MM.1S (cell line): ENCODE results near the gene NINJ2.

Experiments
- EZH2 ChIP-seq: fragments of 300-600 bp; sonication (generic); optimal IDR thresholded peaks from 2 replicates; pipeline ENCODE3; 2017; ENCODE audit warnings: low read depth, mild to moderate bottlenecking, antibody characterized with exemption, low read length, mixed read lengths
- TF ChIP-seq, protein P1 (sequence below): fragments of 300-600 bp; sonication (generic); IDR thresholded peaks from 2 replicates; pipeline ENCODE4 v1.5.1; 2016; ENCODE audit warnings: antibody characterized with exemption, low read length, mixed read lengths

DNA sequence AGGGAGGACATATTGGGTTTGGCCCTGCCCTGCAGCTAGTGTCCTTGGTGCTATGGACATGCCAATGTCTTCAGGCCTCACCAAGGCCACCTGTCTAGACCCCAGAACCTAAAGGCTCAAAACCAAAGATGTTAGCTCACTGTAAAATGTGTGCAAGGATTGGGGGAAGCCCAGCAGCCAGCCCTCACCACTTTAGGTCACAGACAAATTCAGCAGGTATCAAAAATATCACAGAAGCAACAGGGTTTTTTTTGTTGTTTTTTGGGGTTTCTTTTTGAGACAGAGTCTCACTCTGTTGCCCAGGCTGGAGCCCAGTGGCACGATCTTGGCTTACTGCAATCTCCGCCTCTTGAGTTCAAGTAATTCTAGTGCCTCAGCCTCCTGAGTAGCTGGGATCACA lies 29.0 kb upstream of the NINJ2 start:
- TF ChIP-seq EZH2 = no peak
- TF ChIP-seq, protein P1, sequence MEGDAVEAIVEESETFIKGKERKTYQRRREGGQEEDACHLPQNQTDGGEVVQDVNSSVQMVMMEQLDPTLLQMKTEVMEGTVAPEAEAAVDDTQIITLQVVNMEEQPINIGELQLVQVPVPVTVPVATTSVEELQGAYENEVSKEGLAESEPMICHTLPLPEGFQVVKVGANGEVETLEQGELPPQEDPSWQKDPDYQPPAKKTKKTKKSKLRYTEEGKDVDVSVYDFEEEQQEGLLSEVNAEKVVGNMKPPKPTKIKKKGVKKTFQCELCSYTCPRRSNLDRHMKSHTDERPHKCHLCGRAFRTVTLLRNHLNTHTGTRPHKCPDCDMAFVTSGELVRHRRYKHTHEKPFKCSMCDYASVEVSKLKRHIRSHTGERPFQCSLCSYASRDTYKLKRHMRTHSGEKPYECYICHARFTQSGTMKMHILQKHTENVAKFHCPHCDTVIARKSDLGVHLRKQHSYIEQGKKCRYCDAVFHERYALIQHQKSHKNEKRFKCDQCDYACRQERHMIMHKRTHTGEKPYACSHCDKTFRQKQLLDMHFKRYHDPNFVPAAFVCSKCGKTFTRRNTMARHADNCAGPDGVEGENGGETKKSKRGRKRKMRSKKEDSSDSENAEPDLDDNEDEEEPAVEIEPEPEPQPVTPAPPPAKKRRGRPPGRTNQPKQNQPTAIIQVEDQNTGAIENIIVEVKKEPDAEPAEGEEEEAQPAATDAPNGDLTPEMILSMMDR = no peak
